HCT116 (cell line): ENCODE measurements around the gene UBTD2.

Experiments
- CTCF ChIP-seq, 3 experiments: fragments of 200-600 bp in 1 of 3; sonication (generic) in 1 of 3; IDR thresholded peaks in 2 of 3; conservative IDR thresholded peaks in 1 of 3; 2 replicates each; pipeline ENCODE4 v1.5.1; 2012 to 2017; ENCODE audit warnings: low read depth in 2 of 3, low read length in 2 of 3, antibody characterized with exemption in 1 of 3, borderline replicate concordance in 1 of 3, control low read depth in 1 of 3, mild to moderate bottlenecking in 1 of 3, mixed read lengths in 1 of 3, mixed run types in 1 of 3, moderate library complexity in 1 of 3; ENCODE audit not compliant: insufficient read depth in 1 of 3
- EZH2 ChIP-seq: fragments of 200-600 bp; sonication (generic); IDR thresholded peaks from 2 replicates; pipeline ENCODE4 v1.6.1; 2017; ENCODE audit warnings: antibody characterized with exemption, mixed run types
- JUND ChIP-seq: IDR thresholded peaks from 2 replicates; pipeline ENCODE4 v1.6.1; 2012
- POLR2A ChIP-seq: IDR thresholded peaks from 2 replicates; pipeline ENCODE4 v1.7.0; 2011; ENCODE audit warnings: borderline replicate concordance; ENCODE audit not compliant: insufficient read depth, insufficient read length; ENCODE audit errors: extremely low read depth
- POLR2AphosphoS5 ChIP-seq: IDR thresholded peaks from 2 replicates; pipeline ENCODE4 v1.6.1; 2011; ENCODE audit warnings: mild to moderate bottlenecking, low read depth, low read length, moderate library complexity
- SP1 ChIP-seq: IDR thresholded peaks from 2 replicates; pipeline ENCODE4 v1.6.1; 2012; ENCODE audit warnings: low read depth

GRCh38 chr5:172200476-172200875 is 83.1 kb downstream of the UBTD2 start:
- TF ChIP-seq CTCF (IDR thresholded peaks at IDR 0.05 in 2 of 3, conservative IDR thresholded peaks at IDR 0.05 in 1 of 3; ENCODE audit: borderline replicate concordance in 1 of 3, insufficient read depth in 1 of 3, low read depth in 2 of 3, low read length in 2 of 3) (no peak), POLR2A (no peak), POLR2AphosphoS5 (no peak), SP1 (no peak), EZH2 (no peak), JUND (no peak)
